ENCODE results near the gene SLC46A2. TPM values are rescaled to one million over a fixed set of nuclear protein-coding genes. Genes with fewer than 3 reads are reported as not detected.

SLC46A2 gene
- total and polyA plus RNA-seq, 2 of the 8 experiments (the other 6 are each of a cell fraction or from before 2014, with no cell fraction given), result 0.03 TPM; not detected in 1

- no peak for TF ChIP-seq SAP30 (IDR thresholded peaks at IDR 0.05; ENCODE audit: insufficient read depth, insufficient replicate concordance, low read length)
- 0 out of 2 replicates have a peak, but pooled peaks have one; percentile 39 for TF ChIP-seq ATF3 (IDR thresholded peaks at IDR 0.05; ENCODE audit: insufficient read depth, low read depth, low read length)
- TF ChIP-seq MAFK (IDR thresholded peaks at IDR 0.05; ENCODE audit: low read depth, low read length), result no peak
- TF ChIP-seq HDAC6 (IDR thresholded peaks at IDR 0.05; ENCODE audit: low read depth, low read length), result no peak
- no peak for TF ChIP-seq SP2 (IDR thresholded peaks at IDR 0.05; ENCODE audit: low read length)
- TF ChIP-seq TBP (IDR thresholded peaks at IDR 0.05; ENCODE audit: low read depth, low read length), result no peak
- no peak for TF ChIP-seq CHD2 (IDR thresholded peaks at IDR 0.05; ENCODE audit: low read length)
- no peak for TF ChIP-seq CTCF (IDR thresholded peaks at IDR 0.05; ENCODE audit: control extremely low read depth in 1 of 3, insufficient read depth in 1 of 3, low read depth in 1 of 3, low read length in 3 of 3)
- no peak for TF ChIP-seq SIN3A (conservative IDR thresholded peaks at IDR 0.05 in 1 of 2, IDR thresholded peaks at IDR 0.05 in 1 of 2; ENCODE audit: low read depth in 1 of 2, low read length in 2 of 2)
- peak; percentile 67 for TF ChIP-seq SUZ12 (IDR thresholded peaks at IDR 0.05; ENCODE audit: low read length)
- no peak for TF ChIP-seq RAD21 (IDR thresholded peaks at IDR 0.05 in 1 of 2, conservative IDR thresholded peaks at IDR 0.05 in 1 of 2; ENCODE audit: low read depth in 2 of 2, low read length in 2 of 2)
- no peak for TF ChIP-seq NRF1 (IDR thresholded peaks at IDR 0.05; ENCODE audit: low read depth, low read length)
- TF ChIP-seq USF2 (IDR thresholded peaks at IDR 0.05; ENCODE audit: low read length), result peak; percentile 63
- TF ChIP-seq KDM1A (IDR thresholded peaks at IDR 0.05; ENCODE audit: borderline replicate concordance, low read length), result no peak
- TF ChIP-seq CREB1 (IDR thresholded peaks at IDR 0.05), result no peak
- TF ChIP-seq HDAC2 (IDR thresholded peaks at IDR 0.05; ENCODE audit: borderline replicate concordance in 1 of 2, low read depth in 2 of 2, low read length in 2 of 2), result no peak
- TF ChIP-seq TAF7 (optimal IDR thresholded peaks at IDR 0.05; ENCODE audit: borderline replicate concordance, low read depth, low read length), result no peak
Measured at GRCh38 chr9:112890106-112891081, at the start of gene SLC46A2 (continued).
